Transverse colon (tissue), 4 donors: Measurements from ENCODE around the gene ZNF525.

ENCODE experiments used
- EP300 ChIP-seq: sonication (generic); formaldehyde crosslinking; IDR thresholded peaks from one replicate; pipeline ENCODE4 v1.6.1; 2017; ENCODE audit warnings: antibody characterized with exemption, low read depth
- POLR2A ChIP-seq: fragments of 450-650 bp; IDR thresholded peaks from one replicate; pipeline ENCODE4 v1.6.1; 2016; ENCODE audit warnings: antibody characterized with exemption, mild to moderate bottlenecking, moderate library complexity
- POLR2AphosphoS5 ChIP-seq, 3 donors: sonication (generic); formaldehyde crosslinking; IDR thresholded peaks; one replicate each; pipeline ENCODE4 v1.6.1; 2016; ENCODE audit warnings: antibody characterized with exemption in 3 of 3
- TF ChIP-seq, protein P1 (sequence below), 5 experiments: fragments of 200-600 bp in 3 of 5; fragments of 450-650 bp in 2 of 5; sonication (generic) in 3 of 5; IDR thresholded peaks; 1 replicate in 2 of 5; 2 replicates in 3 of 5; pipeline ENCODE4 v1.5.1; 2016 to 2017; ENCODE audit warnings: antibody characterized with exemption in 5 of 5, inconsistent platforms in 3 of 5, mild to moderate bottlenecking in 2 of 5, moderate library complexity in 1 of 5

DNA sequence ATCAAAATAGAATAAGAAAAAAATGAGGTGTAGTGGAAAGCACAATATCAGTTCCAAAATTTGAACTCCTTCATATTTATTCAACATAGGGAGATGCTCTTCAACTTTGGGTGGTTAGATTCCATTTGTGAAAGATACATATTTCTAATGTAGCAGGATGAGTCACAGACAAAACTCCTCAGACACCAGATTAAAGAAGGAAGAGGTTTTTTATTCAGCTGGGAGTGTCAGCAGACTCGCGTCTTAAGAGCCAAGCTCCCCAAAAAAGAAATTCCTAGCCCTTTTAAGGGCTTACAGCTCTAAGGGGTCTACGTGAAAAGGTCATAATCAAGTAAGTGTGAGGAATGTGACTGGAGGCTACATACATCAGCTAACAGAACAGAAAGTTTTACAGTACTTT, 22.7 kb downstream of the ZNF525 start:
- TF ChIP-seq, protein P1, sequence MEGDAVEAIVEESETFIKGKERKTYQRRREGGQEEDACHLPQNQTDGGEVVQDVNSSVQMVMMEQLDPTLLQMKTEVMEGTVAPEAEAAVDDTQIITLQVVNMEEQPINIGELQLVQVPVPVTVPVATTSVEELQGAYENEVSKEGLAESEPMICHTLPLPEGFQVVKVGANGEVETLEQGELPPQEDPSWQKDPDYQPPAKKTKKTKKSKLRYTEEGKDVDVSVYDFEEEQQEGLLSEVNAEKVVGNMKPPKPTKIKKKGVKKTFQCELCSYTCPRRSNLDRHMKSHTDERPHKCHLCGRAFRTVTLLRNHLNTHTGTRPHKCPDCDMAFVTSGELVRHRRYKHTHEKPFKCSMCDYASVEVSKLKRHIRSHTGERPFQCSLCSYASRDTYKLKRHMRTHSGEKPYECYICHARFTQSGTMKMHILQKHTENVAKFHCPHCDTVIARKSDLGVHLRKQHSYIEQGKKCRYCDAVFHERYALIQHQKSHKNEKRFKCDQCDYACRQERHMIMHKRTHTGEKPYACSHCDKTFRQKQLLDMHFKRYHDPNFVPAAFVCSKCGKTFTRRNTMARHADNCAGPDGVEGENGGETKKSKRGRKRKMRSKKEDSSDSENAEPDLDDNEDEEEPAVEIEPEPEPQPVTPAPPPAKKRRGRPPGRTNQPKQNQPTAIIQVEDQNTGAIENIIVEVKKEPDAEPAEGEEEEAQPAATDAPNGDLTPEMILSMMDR (IDR thresholded peaks at IDR 0.05), result no peak
- TF ChIP-seq POLR2A (no peak), EP300 (no peak), POLR2AphosphoS5 (IDR thresholded peaks at IDR 0.05) (no peak)
